ENCODE results near the gene PTOV1.

The PTOV1 gene
- 44.2 to 78.7 (median 56.5) reads per million in 9 experiments for total RNA-seq

GRCh38 chr19:49850487-49851342 is at the start of gene PTOV1:
PTOV1 (plus strand) TSS chr19:49851159.
- no peaks in the 10 kb centered on the region for H3K9me3 Mint-ChIP-seq
- ATAC-seq (replicated peaks) (peak; percentile 86), DNase-seq (peak; percentile 88 to 91 (median 89))
- peaks cover 17% of the 10 kb centered on the region for H3K36me3 Mint-ChIP-seq (ENCODE audit: insufficient read depth)
- peak within 1 kb of the TSS; percentile 87 to 89 for H3K4me3 Mint-ChIP-seq
- peaks cover 34 to 38% of the 10 kb centered on the region in 2 donors for H3K4me1 Mint-ChIP-seq (ENCODE audit: low read depth in 2 of 2)
- no peaks in the 10 kb centered on the region for H3K27me3 Mint-ChIP-seq
- H3K27ac Mint-ChIP-seq: peak within 1 kb of the TSS; percentile 94 to 96

- Mint-ChIP-seq H3K27ac (no peak overlapping the region), H3K27me3 (no peaks in the 10 kb centered on the region), H3K9me3 (no peaks in the 10 kb centered on the region), H3K4me3 (no peak overlapping the region), H3K36me3 (ENCODE audit: insufficient read depth) (peaks cover 39% of the 10 kb centered on the region), H3K4me1 (ENCODE audit: low read depth in 2 of 2) (no peaks in the 10 kb centered on the region)
- no peak for DNase-seq
- no peak for ATAC-seq (replicated peaks)
These were observed 49.5 kb upstream of the PTOV1 start for GRCh38 chr19:49801401-49801888.

GRCh38 chr19:49801966-49802661 is 48.8 kb upstream of the PTOV1 start:
- H3K27me3 Mint-ChIP-seq: no peaks in the 10 kb centered on the region
- no peak overlapping the region for H3K4me3 Mint-ChIP-seq
- no peaks in the 10 kb centered on the region for H3K9me3 Mint-ChIP-seq
- DNase-seq (no peak), ATAC-seq (replicated peaks) (no peak)
- peaks cover 32% of the 10 kb centered on the region for H3K36me3 Mint-ChIP-seq (ENCODE audit: insufficient read depth)
- no peaks in the 10 kb centered on the region for H3K4me1 Mint-ChIP-seq (ENCODE audit: low read depth in 2 of 2)
- H3K27ac Mint-ChIP-seq: peak overlapping the region in 1 of 2 donors; percentile 78

- Mint-ChIP-seq H3K4me1 (ENCODE audit: low read depth in 2 of 2) (no peaks in the 10 kb centered on the region), H3K27ac (peak overlapping the region in 1 of 2 donors; percentile 78), H3K27me3 (no peaks in the 10 kb centered on the region), H3K4me3 (no peak overlapping the region), H3K36me3 (ENCODE audit: insufficient read depth) (peaks cover 24% of the 10 kb centered on the region), H3K9me3 (no peaks in the 10 kb centered on the region)
- ATAC-seq (replicated peaks) (no peak), DNase-seq (no peak)
These were observed 48.0 kb upstream of the PTOV1 start for GRCh38 chr19:49802836-49803528.

- peak overlapping the region; percentile 38 to 66 for H3K27ac Mint-ChIP-seq
These were observed 47.5 kb upstream of the PTOV1 start for GRCh38 chr19:49803529-49803856.

GRCh38 chr19:49805822-49806619 is 44.9 kb upstream of the PTOV1 start:
- Mint-ChIP-seq H3K36me3 (ENCODE audit: insufficient read depth) (peaks cover 18% of the 10 kb centered on the region), H3K27ac (peak overlapping the region in 1 of 2 donors; percentile 5), H3K4me1 (ENCODE audit: low read depth in 2 of 2) (peaks cover 7 to 16% of the 10 kb centered on the region in 2 donors), H3K4me3 (no peak overlapping the region), H3K9me3 (no peaks in the 10 kb centered on the region), H3K27me3 (no peaks in the 10 kb centered on the region)
- DNase-seq: no peak
- ATAC-seq (replicated peaks): no peak

More at GRCh38 chr19:49803529-49803856, 47.5 kb upstream of the PTOV1 start:
- peaks cover 19% of the 10 kb centered on the region for H3K36me3 Mint-ChIP-seq (ENCODE audit: insufficient read depth)
- no peaks in the 10 kb centered on the region for H3K27me3 Mint-ChIP-seq
- H3K9me3 Mint-ChIP-seq: no peaks in the 10 kb centered on the region
- peaks cover 3 to 4% of the 10 kb centered on the region in 2 donors for H3K4me1 Mint-ChIP-seq (ENCODE audit: low read depth in 2 of 2)
- DNase-seq (no peak), ATAC-seq (replicated peaks) (no peak)
- no peak overlapping the region for H3K4me3 Mint-ChIP-seq

DNA sequence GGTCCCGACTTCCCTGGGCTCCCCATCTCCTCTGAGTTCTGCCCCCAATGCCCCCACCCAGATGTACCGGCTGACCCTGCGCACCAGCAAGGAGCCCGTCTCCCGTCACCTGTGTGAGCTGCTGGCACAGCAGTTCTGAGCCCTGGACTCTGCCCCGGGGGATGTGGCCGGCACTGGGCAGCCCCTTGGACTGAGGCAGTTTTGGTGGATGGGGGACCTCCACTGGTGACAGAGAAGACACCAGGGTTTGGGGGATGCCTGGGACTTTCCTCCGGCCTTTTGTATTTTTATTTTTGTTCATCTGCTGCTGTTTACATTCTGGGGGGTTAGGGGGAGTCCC is 44.4 kb upstream of the PTOV1 start:
- Mint-ChIP-seq H3K36me3 (ENCODE audit: insufficient read depth) (peaks cover 18% of the 10 kb centered on the region), H3K27me3 (no peaks in the 10 kb centered on the region), H3K9me3 (no peaks in the 10 kb centered on the region), H3K4me3 (no peak overlapping the region), H3K4me1 (ENCODE audit: low read depth in 2 of 2) (peaks cover 7 to 16% of the 10 kb centered on the region in 2 donors), H3K27ac (peak overlapping the region in 1 of 2 donors; percentile 5)
- no peak for DNase-seq
- no peak for ATAC-seq (replicated peaks)

- H3K4me3 Mint-ChIP-seq: no peak overlapping the region
These were observed 43.7 kb upstream of the PTOV1 start for GRCh38 chr19:49807058-49807903.

GRCh38 chr19:49807904-49808675 is 42.9 kb upstream of the PTOV1 start:
- Mint-ChIP-seq H3K9me3 (no peaks in the 10 kb centered on the region), H3K27me3 (no peaks in the 10 kb centered on the region), H3K4me1 (ENCODE audit: low read depth in 2 of 2) (peaks cover 12 to 29% of the 10 kb centered on the region in 2 donors), H3K36me3 (ENCODE audit: insufficient read depth) (peaks cover 30% of the 10 kb centered on the region), H3K27ac (peak overlapping the region; percentile 81 to 93), H3K4me3 (peak overlapping the region; percentile 85 to 87)
- ATAC-seq (replicated peaks): no peak
- DNase-seq: no peak

More at GRCh38 chr19:49807058-49807903, 43.7 kb upstream of the PTOV1 start:
- DNase-seq: no peak
- H3K27ac Mint-ChIP-seq: peak overlapping the region in 1 of 2 donors; percentile 93
- H3K9me3 Mint-ChIP-seq: no peaks in the 10 kb centered on the region
- H3K36me3 Mint-ChIP-seq (ENCODE audit: insufficient read depth): peaks cover 24% of the 10 kb centered on the region
- H3K4me1 Mint-ChIP-seq (ENCODE audit: low read depth in 2 of 2): peaks cover 7 to 21% of the 10 kb centered on the region in 2 donors
- no peaks in the 10 kb centered on the region for H3K27me3 Mint-ChIP-seq
- no peak for ATAC-seq (replicated peaks)

- Mint-ChIP-seq H3K27me3 (no peaks in the 10 kb centered on the region), H3K27ac (peak overlapping the region; percentile 81 to 93), H3K4me3 (peak overlapping the region; percentile 85 to 87), H3K4me1 (ENCODE audit: low read depth in 2 of 2) (peaks cover 13 to 34% of the 10 kb centered on the region in 2 donors), H3K36me3 (ENCODE audit: insufficient read depth) (peaks cover 35% of the 10 kb centered on the region), H3K9me3 (no peaks in the 10 kb centered on the region)
- DNase-seq (peak; percentile 70 to 86 (median 83)), ATAC-seq (replicated peaks) (peak; percentile 31)
These were observed 42.2 kb upstream of the PTOV1 start for GRCh38 chr19:49808711-49809159.

- Mint-ChIP-seq H3K4me3 (peak overlapping the region; percentile 85 to 87), H3K36me3 (ENCODE audit: insufficient read depth) (peaks cover 35% of the 10 kb centered on the region), H3K4me1 (ENCODE audit: low read depth in 2 of 2) (peaks cover 15 to 38% of the 10 kb centered on the region in 2 donors), H3K27ac (peak overlapping the region; percentile 81 to 93), H3K27me3 (no peaks in the 10 kb centered on the region), H3K9me3 (no peaks in the 10 kb centered on the region)
- DNase-seq (peak in 2 of 3 experiments; percentile 48 to 56), ATAC-seq (replicated peaks) (peak; percentile 38)
These were observed 41.6 kb upstream of the PTOV1 start for GRCh38 chr19:49809160-49809940.
